ENCODE measurements around the gene PCDH10.
A peak's percentile ranks its signal among the peaks of the same experiment; 100 is the strongest.

The PCDH10 gene, protein sequence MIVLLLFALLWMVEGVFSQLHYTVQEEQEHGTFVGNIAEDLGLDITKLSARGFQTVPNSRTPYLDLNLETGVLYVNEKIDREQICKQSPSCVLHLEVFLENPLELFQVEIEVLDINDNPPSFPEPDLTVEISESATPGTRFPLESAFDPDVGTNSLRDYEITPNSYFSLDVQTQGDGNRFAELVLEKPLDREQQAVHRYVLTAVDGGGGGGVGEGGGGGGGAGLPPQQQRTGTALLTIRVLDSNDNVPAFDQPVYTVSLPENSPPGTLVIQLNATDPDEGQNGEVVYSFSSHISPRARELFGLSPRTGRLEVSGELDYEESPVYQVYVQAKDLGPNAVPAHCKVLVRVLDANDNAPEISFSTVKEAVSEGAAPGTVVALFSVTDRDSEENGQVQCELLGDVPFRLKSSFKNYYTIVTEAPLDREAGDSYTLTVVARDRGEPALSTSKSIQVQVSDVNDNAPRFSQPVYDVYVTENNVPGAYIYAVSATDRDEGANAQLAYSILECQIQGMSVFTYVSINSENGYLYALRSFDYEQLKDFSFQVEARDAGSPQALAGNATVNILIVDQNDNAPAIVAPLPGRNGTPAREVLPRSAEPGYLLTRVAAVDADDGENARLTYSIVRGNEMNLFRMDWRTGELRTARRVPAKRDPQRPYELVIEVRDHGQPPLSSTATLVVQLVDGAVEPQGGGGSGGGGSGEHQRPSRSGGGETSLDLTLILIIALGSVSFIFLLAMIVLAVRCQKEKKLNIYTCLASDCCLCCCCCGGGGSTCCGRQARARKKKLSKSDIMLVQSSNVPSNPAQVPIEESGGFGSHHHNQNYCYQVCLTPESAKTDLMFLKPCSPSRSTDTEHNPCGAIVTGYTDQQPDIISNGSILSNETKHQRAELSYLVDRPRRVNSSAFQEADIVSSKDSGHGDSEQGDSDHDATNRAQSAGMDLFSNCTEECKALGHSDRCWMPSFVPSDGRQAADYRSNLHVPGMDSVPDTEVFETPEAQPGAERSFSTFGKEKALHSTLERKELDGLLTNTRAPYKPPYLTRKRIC

DNA sequence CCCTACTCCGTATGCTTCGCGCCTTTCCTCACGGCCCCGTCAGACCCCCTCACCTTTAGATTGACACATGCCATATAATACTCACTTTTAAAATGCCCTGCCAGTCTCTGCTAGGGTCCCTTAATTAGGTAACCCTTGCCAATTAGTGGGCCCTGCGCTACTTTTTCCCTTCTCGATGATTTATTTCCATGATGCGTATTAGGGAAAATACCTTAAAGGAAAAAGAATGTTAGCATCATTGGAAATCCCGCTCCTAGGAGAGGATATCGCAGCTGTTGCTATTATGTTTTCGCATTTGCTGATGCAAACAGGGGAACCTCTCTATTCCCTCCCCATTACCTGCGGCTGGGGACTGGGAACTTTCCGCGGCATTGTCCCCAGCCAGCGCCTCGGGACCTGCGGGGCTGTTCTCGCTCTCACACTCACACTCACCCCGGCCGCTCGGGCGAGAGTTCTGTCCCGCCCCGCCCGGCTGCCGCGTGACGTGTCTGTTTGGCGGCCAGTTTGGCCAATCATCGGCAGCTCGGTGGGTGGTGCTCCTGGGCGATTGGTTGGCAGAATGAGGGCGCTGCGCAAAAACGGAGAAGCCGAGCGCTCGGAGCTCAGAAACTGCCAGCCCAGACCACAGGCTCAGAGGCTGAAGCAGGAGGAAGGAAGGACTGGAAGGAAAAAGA lies at the start of gene PCDH10:
Gene PCDH10, plus strand, starts transcription at position 605 of the 674 bp plus-strand sequence. CDS start 847 bp downstream, outside the sequence.
- peak; percentile 80 to 87 for DNase-seq
- TF ChIP-seq GATA1 (IDR thresholded peaks at IDR 0.05; ENCODE audit: low read depth, low read length) (no peak), POLR2A (IDR thresholded peaks at IDR 0.05; ENCODE audit: low read length) (no peak)

DNA sequence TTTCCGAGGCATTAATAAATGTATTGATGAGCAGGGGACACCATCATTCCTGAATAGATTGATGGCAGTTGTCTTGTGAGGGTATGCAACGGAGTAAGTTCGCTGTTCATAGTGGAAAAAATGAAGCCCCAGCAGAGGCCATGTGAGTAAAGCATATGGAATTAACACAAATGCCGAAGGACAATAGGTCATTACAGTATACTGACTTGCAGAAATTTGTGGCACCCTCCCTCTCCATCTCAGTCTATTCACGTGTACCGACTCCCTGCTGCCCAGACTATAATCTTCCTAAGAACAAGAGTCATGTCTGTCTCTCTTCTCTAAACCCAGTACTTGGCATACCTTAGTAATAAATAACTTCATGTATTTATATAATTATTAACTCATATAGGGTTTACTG lies 47.1 kb upstream of the PCDH10 start:
- no peak for DNase-seq
- no peak for TF ChIP-seq GATA1 (IDR thresholded peaks at IDR 0.05; ENCODE audit: low read depth, low read length)
- no peak for TF ChIP-seq POLR2A (IDR thresholded peaks at IDR 0.05; ENCODE audit: low read length)

GRCh38 chr4:133102612-133103409 lies 46.3 kb upstream of the PCDH10 start:
- no peak for TF ChIP-seq GATA1 (IDR thresholded peaks at IDR 0.05; ENCODE audit: low read depth, low read length)
- no peak for TF ChIP-seq POLR2A (IDR thresholded peaks at IDR 0.05; ENCODE audit: low read length)
- DNase-seq = no peak

GRCh38 chr4:133112641-133113040 lies 36.5 kb upstream of the PCDH10 start:
- TF ChIP-seq POLR2A (IDR thresholded peaks at IDR 0.05; ENCODE audit: low read length) (no peak), GATA1 (IDR thresholded peaks at IDR 0.05; ENCODE audit: low read depth, low read length) (no peak)
- DNase-seq = no peak

DNA sequence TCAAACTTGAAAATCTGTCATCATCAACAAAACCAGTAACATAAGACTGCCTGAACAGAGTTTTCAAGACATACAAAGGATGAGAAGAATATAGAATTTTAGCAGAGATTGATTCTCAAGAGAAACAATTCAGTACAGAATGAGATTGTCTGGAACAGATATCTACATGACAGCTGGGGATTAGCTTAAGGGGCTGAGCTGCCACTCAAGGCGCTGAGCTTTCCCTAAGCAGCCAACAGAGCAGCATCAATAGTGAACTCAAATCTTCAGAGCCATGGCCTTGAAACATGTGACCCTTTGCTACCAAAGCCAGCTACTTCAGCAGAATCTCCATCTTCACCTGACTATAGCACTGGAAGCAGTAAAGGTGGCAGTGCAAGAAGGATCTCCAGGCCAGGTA lies 24.3 kb upstream of the PCDH10 start:
- DNase-seq = no peak
- TF ChIP-seq GATA1 (IDR thresholded peaks at IDR 0.05; ENCODE audit: low read depth, low read length) (no peak), POLR2A (IDR thresholded peaks at IDR 0.05; ENCODE audit: low read length) (no peak)

- TF ChIP-seq POLR2A (IDR thresholded peaks at IDR 0.05; ENCODE audit: low read length) = no peak
- TF ChIP-seq GATA1 (IDR thresholded peaks at IDR 0.05; ENCODE audit: low read depth, low read length) = no peak
- no peak for DNase-seq
Observed at GRCh38 chr4:133127500-133127899, 21.6 kb upstream of the PCDH10 start.

GRCh38 chr4:133129237-133129636 lies 19.9 kb upstream of the PCDH10 start:
- TF ChIP-seq GATA1 (IDR thresholded peaks at IDR 0.05; ENCODE audit: low read depth, low read length) (no peak), POLR2A (IDR thresholded peaks at IDR 0.05; ENCODE audit: low read length) (no peak)
- no peak for DNase-seq

DNA sequence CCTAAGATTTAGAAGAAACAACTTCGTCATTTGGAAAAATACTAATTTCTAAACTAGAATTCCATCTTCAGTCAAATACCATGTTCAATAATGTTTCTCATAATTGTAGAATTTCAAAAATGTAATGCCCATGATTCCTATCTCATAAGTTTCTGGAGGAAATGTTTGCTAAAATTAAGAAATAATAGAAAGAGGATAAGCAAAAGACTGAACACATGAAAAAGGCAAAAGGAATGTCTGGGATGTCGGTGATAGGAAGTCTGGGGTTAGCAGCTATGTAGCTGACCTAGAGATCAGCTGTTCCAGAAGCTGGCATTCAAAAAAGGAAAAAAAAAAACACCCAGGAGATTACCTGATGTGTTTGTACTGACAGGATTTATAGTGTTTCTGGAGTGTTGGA lies 18.9 kb upstream of the PCDH10 start:
- no peak for DNase-seq
- no peak for TF ChIP-seq GATA1 (IDR thresholded peaks at IDR 0.05; ENCODE audit: low read depth, low read length)
- TF ChIP-seq POLR2A (IDR thresholded peaks at IDR 0.05; ENCODE audit: low read length) = no peak

GRCh38 chr4:133131829-133132460 lies 17.1 kb upstream of the PCDH10 start:
- TF ChIP-seq GATA1 (IDR thresholded peaks at IDR 0.05; ENCODE audit: low read depth, low read length) = no peak
- TF ChIP-seq POLR2A (IDR thresholded peaks at IDR 0.05; ENCODE audit: low read length) = no peak

GRCh38 chr4:133136833-133137232 lies 12.3 kb upstream of the PCDH10 start:
- DNase-seq = no peak

More at GRCh38 chr4:133131829-133132460, 17.1 kb upstream of the PCDH10 start:
- no peak for DNase-seq

DNA sequence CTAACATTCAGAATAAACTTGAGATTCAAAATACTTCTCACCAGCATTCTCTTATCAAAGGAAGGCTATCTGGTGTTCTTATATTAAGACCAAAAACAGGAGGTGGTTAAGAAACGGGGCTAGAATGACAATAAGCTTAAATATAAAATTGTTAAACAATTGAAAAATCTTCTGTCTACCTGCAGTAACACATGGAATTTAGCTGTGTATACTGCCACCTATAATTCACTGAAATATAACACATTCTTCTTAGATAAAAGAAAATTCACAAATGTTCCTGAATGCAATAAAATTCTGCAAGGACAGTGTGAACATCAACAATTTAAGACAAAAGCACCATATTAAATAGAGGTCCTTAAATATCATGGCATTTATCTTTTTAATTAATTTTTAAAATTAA lies 11.5 kb upstream of the PCDH10 start:
- TF ChIP-seq POLR2A (IDR thresholded peaks at IDR 0.05; ENCODE audit: low read length) = no peak
- no peak for TF ChIP-seq GATA1 (IDR thresholded peaks at IDR 0.05; ENCODE audit: low read depth, low read length)
- DNase-seq = no peak

More at GRCh38 chr4:133136833-133137232, 12.3 kb upstream of the PCDH10 start:
- no peak for TF ChIP-seq POLR2A (IDR thresholded peaks at IDR 0.05; ENCODE audit: low read length)
- TF ChIP-seq GATA1 (IDR thresholded peaks at IDR 0.05; ENCODE audit: low read depth, low read length) = no peak

- no peak for TF ChIP-seq GATA1 (IDR thresholded peaks at IDR 0.05; ENCODE audit: low read depth, low read length)
- no peak for TF ChIP-seq POLR2A (IDR thresholded peaks at IDR 0.05; ENCODE audit: low read length)
- no peak for DNase-seq
Observed at GRCh38 chr4:133143775-133144430, 5.2 kb upstream of the PCDH10 start.
